IMR-90 (cell line): Measurements from ENCODE around the gene MRPL50. TPM values are rescaled to one million over a fixed set of nuclear protein-coding genes. Genes with fewer than 3 reads are reported as not detected.

Experiments
- ATAC-seq: fragments of 200-7000 bp; cut with Tn5 transposase; 2 replicates; pipeline ENCODE4 v1.9.1; 2020; ENCODE audit warnings: low read depth, mild to moderate bottlenecking, moderate library complexity
- BruUV-seq: library from RNA; stranded (reverse); fragments of 400-500 nt; replicated peaks from 2 replicates; lab custom pipeline; 2021; lab: Mats Ljungman, UMichigan
- CTCF ChIA-PET: fragments of 300-600 bp; formaldehyde crosslinking; extraction: SDS; loops from one replicate; lab custom pipeline; 2021; ENCODE audit warnings: antibody characterized with exemption; lab: Yijun Ruan, JAX
- POLR2A ChIA-PET: fragments of 300-600 bp; sonication (Branson Sonifier 250); formaldehyde crosslinking; loops from one replicate; lab custom pipeline; 2022; ENCODE audit warnings: antibody characterized with exemption; ENCODE audit not compliant: unreplicated experiment; lab: Charles Lee
- DNase-seq: peaks from one replicate; pipeline ENCODE4 v3.0.0; 2013
- H2AFZ ChIP-seq: replicated peaks from 2 replicates; pipeline ENCODE3; 2013; ENCODE audit warnings: low read length, mild to moderate bottlenecking; ENCODE audit not compliant: poor library complexity
- H2AK5ac ChIP-seq: 2 replicates; pipeline ENCODE4 v1.6.1; 2013; ENCODE audit warnings: low read depth, low read length, inconsistent platforms
- H2AK9ac ChIP-seq: replicated peaks from 2 replicates; pipeline ENCODE3; 2013; ENCODE audit warnings: mild to moderate bottlenecking, low read depth, low read length, moderate library complexity; ENCODE audit not compliant: poor library complexity
- H2BK120ac ChIP-seq: 2 replicates; pipeline ENCODE4 v1.6.1; 2013; ENCODE audit warnings: low read depth, low read length, inconsistent platforms
- H2BK15ac ChIP-seq: 3 replicates; pipeline ENCODE4 v1.6.1; 2013; ENCODE audit warnings: low read depth, low read length, inconsistent platforms
- H2BK20ac ChIP-seq: 2 replicates; pipeline ENCODE4 v1.6.1; 2013; ENCODE audit warnings: low read depth, mild to moderate bottlenecking, inconsistent platforms, low read length, moderate library complexity
- H2BK5ac ChIP-seq: 2 replicates; pipeline ENCODE4 v1.6.1; 2013; ENCODE audit warnings: mild to moderate bottlenecking, low read depth, low read length, inconsistent platforms; ENCODE audit not compliant: poor library complexity, severe bottlenecking
- H3K14ac ChIP-seq: replicated peaks from 2 replicates; pipeline ENCODE4 v1.6.1; 2013; ENCODE audit warnings: low read depth, low read length, inconsistent platforms
- H3K18ac ChIP-seq: 2 replicates; pipeline ENCODE4 v1.6.1; 2013; ENCODE audit warnings: low read depth, low read length, control low read depth
- H3K23ac ChIP-seq: 2 replicates; pipeline ENCODE4 v1.6.1; 2013; ENCODE audit warnings: low read depth, low read length, inconsistent platforms
- H3K27ac ChIP-seq: 2 replicates; pipeline ENCODE4 v1.5.1; 2013; ENCODE audit warnings: mild to moderate bottlenecking, control low read depth, low read length; ENCODE audit not compliant: insufficient read depth
- H3K27me3 ChIP-seq: 2 replicates; pipeline ENCODE4 v1.6.1; 2013; ENCODE audit warnings: low read length; ENCODE audit not compliant: control insufficient read depth, insufficient read depth
- H3K36me3 ChIP-seq: 2 replicates; pipeline ENCODE4 v1.6.1; 2013; ENCODE audit warnings: low read length, mixed read lengths; ENCODE audit not compliant: control insufficient read depth, insufficient read depth
- H3K4ac ChIP-seq: 2 replicates; pipeline ENCODE4 v1.6.1; 2013; ENCODE audit warnings: low read depth, low read length, inconsistent platforms
- H3K4me1 ChIP-seq: 2 replicates; pipeline ENCODE4 v1.6.1; 2013; ENCODE audit warnings: low read length, mixed read lengths; ENCODE audit not compliant: control insufficient read depth, insufficient read depth
- H3K4me2 ChIP-seq: 2 replicates; pipeline ENCODE4 v1.6.1; 2013; ENCODE audit warnings: low read depth, mild to moderate bottlenecking, control low read depth, low read length, moderate library complexity
- H3K4me3 ChIP-seq: 2 replicates; pipeline ENCODE4 v1.5.1; 2013; ENCODE audit warnings: low read depth, mild to moderate bottlenecking, control low read depth, low read length, moderate library complexity; ENCODE audit not compliant: insufficient read depth
- H3K56ac ChIP-seq: 2 replicates; pipeline ENCODE4 v1.6.1; 2013; ENCODE audit warnings: low read length, inconsistent platforms; ENCODE audit not compliant: insufficient read depth; ENCODE audit errors: extremely low read depth
- H3K79me1 ChIP-seq, 2 experiments: 2 replicates each; pipeline ENCODE4 v1.6.1; 2013; ENCODE audit warnings: low read length in 2 of 2, inconsistent platforms in 1 of 2, low read depth in 1 of 2
- H3K9ac ChIP-seq: 2 replicates; pipeline ENCODE4 v1.6.1; 2013; ENCODE audit warnings: low read depth, low read length, control low read depth
- H3K9me1 ChIP-seq: 2 replicates; pipeline ENCODE4 v1.6.1; 2013; ENCODE audit warnings: low read length, inconsistent platforms; ENCODE audit not compliant: insufficient read depth
- H3K9me3 ChIP-seq: 2 replicates; pipeline ENCODE4 v1.6.1; 2013; ENCODE audit warnings: low read length; ENCODE audit not compliant: control insufficient read depth, insufficient read depth
- H4K20me1 ChIP-seq: 2 replicates; pipeline ENCODE4 v1.6.1; 2013; ENCODE audit warnings: low read length, inconsistent platforms; ENCODE audit not compliant: insufficient read depth
- H4K5ac ChIP-seq: 2 replicates; pipeline ENCODE4 v1.6.1; 2013; ENCODE audit warnings: mild to moderate bottlenecking, low read depth, low read length, control low read depth
- H4K8ac ChIP-seq, 2 experiments: 2 replicates each; pipeline ENCODE4 v1.6.1; 2013; ENCODE audit warnings: low read depth in 2 of 2, low read length in 2 of 2, control low read depth in 1 of 2, inconsistent platforms in 1 of 2
- H4K91ac ChIP-seq: 2 replicates; pipeline ENCODE4 v1.6.1; 2013; ENCODE audit warnings: low read depth, low read length, inconsistent platforms; ENCODE audit not compliant: insufficient read depth
- BHLHE40 ChIP-seq: fragments of 150-350 bp; IDR thresholded peaks from 2 replicates; pipeline ENCODE4 v1.6.1; 2016; ENCODE audit warnings: mild to moderate bottlenecking, low read depth, low read length
- CEBPB ChIP-seq: IDR thresholded peaks from 2 replicates; pipeline ENCODE4 v1.6.1; 2012; ENCODE audit warnings: low read depth, low read length, improper control_type of control experiment
- CTCF ChIP-seq: conservative IDR thresholded peaks from 2 replicates; pipeline ENCODE4 v1.5.1; 2012; ENCODE audit warnings: mild to moderate bottlenecking, low read depth, low read length, improper control_type of control experiment
- ELK1 ChIP-seq: fragments of 150-350 bp; IDR thresholded peaks from 2 replicates; pipeline ENCODE4 v1.6.1; 2016; ENCODE audit warnings: low read depth, mild to moderate bottlenecking, low read length, moderate library complexity, borderline replicate concordance
- FOS ChIP-seq: fragments of 150-350 bp; IDR thresholded peaks from 2 replicates; pipeline ENCODE4 v1.6.1; 2016; ENCODE audit warnings: low read depth, low read length
- MAFK ChIP-seq: IDR thresholded peaks from 2 replicates; pipeline ENCODE4 v1.6.1; 2012; ENCODE audit warnings: low read depth, low read length, improper control_type of control experiment
- MXI1 ChIP-seq: IDR thresholded peaks from 2 replicates; pipeline ENCODE4 v1.6.1; 2012; ENCODE audit warnings: low read depth, mild to moderate bottlenecking, low read length, moderate library complexity, borderline replicate concordance
- NFE2L2 ChIP-seq: fragments of 150-350 bp; IDR thresholded peaks from 2 replicates; pipeline ENCODE4 v1.6.1; 2016; ENCODE audit warnings: low read depth, mild to moderate bottlenecking, low read length
- POLR2A ChIP-seq: IDR thresholded peaks from 2 replicates; pipeline ENCODE4 v1.6.1; 2012; ENCODE audit warnings: mild to moderate bottlenecking, low read depth, low read length
- RAD21 ChIP-seq: IDR thresholded peaks from 2 replicates; pipeline ENCODE4 v1.6.1; 2012; ENCODE audit warnings: low read length, improper control_type of control experiment
- RCOR1 ChIP-seq: IDR thresholded peaks from 2 replicates; pipeline ENCODE4 v1.6.1; 2012; ENCODE audit warnings: mild to moderate bottlenecking, low read length, improper control_type of control experiment; ENCODE audit not compliant: insufficient replicate concordance
- RFX5 ChIP-seq: IDR thresholded peaks from 2 replicates; pipeline ENCODE4 v1.8.0; 2012; ENCODE audit warnings: low read depth, mild to moderate bottlenecking, low read length, moderate library complexity
- SMC3 ChIP-seq: fragments of 150-350 bp; IDR thresholded peaks from 2 replicates; pipeline ENCODE4 v1.6.1; 2016; ENCODE audit warnings: low read depth, mild to moderate bottlenecking, antibody characterized with exemption, low read length, moderate library complexity
- USF2 ChIP-seq: fragments of 150-350 bp; IDR thresholded peaks from 2 replicates; pipeline ENCODE4 v1.6.1; 2017; ENCODE audit warnings: mild to moderate bottlenecking, antibody characterized with exemption, low read length, low read depth
- WGBS, 2 experiments: methylation state at CpG; one replicate each; pipeline versions ENCODE4 v1.1.5 to v1.1.7; 2013; ENCODE audit warnings: missing lambda C conversion rate in 2 of 2; ENCODE audit not compliant: insufficient read length in 1 of 2; ENCODE audit errors: extremely low coverage in 2 of 2; 5-methylcytosine and 5-hydroxymethylcytosine counted together
- dilution Hi-C: fragments of 300-500 bp; cut with HindIII; formaldehyde crosslinking; loops from one replicate; pipeline ENCODE4 v1.14.3; 2018; ENCODE audit warnings: low sequenced_read_pairs; ENCODE audit not compliant: unreplicated experiment
- in situ Hi-C: fragments of 300-500 bp; cut with MboI; formaldehyde crosslinking; loops from 3 replicates; pipeline ENCODE4 v1.14.3; 2019; ENCODE audit warnings: low sequenced_read_pairs, inconsistent platforms, mixed read lengths
- intact Hi-C: fragments of 100-400 bp; cut with micrococcal nuclease; formaldehyde crosslinking; loops from 2 replicates; pipeline ENCODE4 v1.10.0; 2022
- polyA plus RNA-seq, 3 experiments: library from polyadenylated mRNA; depleted of rRNA; stranded (reverse); fragments of >200 nt; gene quantifications; 2 replicates each; pipeline ENCODE4 v1.2.3, GENCODE V29; 2012; ENCODE audit warnings: low replicate concordance in 1 of 3
- total RNA-seq: library from RNA; depleted of rRNA; stranded (reverse); fragments of >200 nt; gene quantifications from 2 replicates; pipeline ENCODE4 v1.2.3, GENCODE V29; 2012

The MRPL50 gene
- total and polyA plus RNA-seq, 2 of the 4 experiments (the other 2 are of a cell fraction), result 7.5 to 8.6 TPM

GRCh38 chr9:101342595-101342994, 55.8 kb downstream of the MRPL50 start:
- no peak overlapping the region for H3K14ac ChIP-seq
- no TSS peak for BruUV-seq
- POLR2A ChIA-PET, result no interaction called here
- DNase-seq, result no peak
- no peak overlapping the region for H3K23ac ChIP-seq
- H3K4me3 ChIP-seq, result no peak overlapping the region
- in situ Hi-C loops, result no loop called here
- no peak overlapping the region for H3K18ac ChIP-seq
- H2AK5ac ChIP-seq, result no peak overlapping the region
- intact Hi-C loops, result no loop called here
- no peak overlapping the region for H2AFZ ChIP-seq
- WGBS, 2 experiments, result no CpG with 5 or more reads among the region's 1 CpG
- no peaks in the 10 kb centered on the region for H3K9me3 ChIP-seq
- no peak overlapping the region for H4K91ac ChIP-seq
- H2BK20ac ChIP-seq, result no peak overlapping the region
- dilution Hi-C loops, result no loop called here
- H3K56ac ChIP-seq, result no peak overlapping the region
- no peak overlapping the region for H3K4ac ChIP-seq
- no peak overlapping the region for H2AK9ac ChIP-seq
- TF ChIP-seq CEBPB (no peak), ELK1 (no peak), POLR2A (no peak), NFE2L2 (no peak), FOS (no peak), MAFK (no peak), RCOR1 (no peak), MXI1 (no peak), USF2 (no peak), CTCF (no peak), SMC3 (no peak), RFX5 (no peak), BHLHE40 (no peak), RAD21 (no peak)
- no peak overlapping the region for H2BK120ac ChIP-seq
- no peaks in the 10 kb centered on the region for H4K20me1 ChIP-seq
- H3K4me2 ChIP-seq, result no peak overlapping the region
- H3K9me1 ChIP-seq, result no peaks in the 10 kb centered on the region
- no peak overlapping the region for H4K5ac ChIP-seq
- H3K27me3 ChIP-seq, result no peaks in the 10 kb centered on the region
- H2BK5ac ChIP-seq, result no peak overlapping the region
- no peaks in the 10 kb centered on the region for H3K36me3 ChIP-seq
- no peak overlapping the region for H3K27ac ChIP-seq
- no peak overlapping the region for H2BK15ac ChIP-seq
- H3K9ac ChIP-seq, result no peak overlapping the region
- CTCF ChIA-PET, result no interaction called here
- no peak for ATAC-seq
- no peaks in the 10 kb centered on the region for H3K4me1 ChIP-seq
- no peaks in the 10 kb centered on the region for H3K79me1 ChIP-seq
- H4K8ac ChIP-seq, result no peak overlapping the region
